Measurements from ENCODE around the gene ZIC5.

Gene ZIC5

DNA sequence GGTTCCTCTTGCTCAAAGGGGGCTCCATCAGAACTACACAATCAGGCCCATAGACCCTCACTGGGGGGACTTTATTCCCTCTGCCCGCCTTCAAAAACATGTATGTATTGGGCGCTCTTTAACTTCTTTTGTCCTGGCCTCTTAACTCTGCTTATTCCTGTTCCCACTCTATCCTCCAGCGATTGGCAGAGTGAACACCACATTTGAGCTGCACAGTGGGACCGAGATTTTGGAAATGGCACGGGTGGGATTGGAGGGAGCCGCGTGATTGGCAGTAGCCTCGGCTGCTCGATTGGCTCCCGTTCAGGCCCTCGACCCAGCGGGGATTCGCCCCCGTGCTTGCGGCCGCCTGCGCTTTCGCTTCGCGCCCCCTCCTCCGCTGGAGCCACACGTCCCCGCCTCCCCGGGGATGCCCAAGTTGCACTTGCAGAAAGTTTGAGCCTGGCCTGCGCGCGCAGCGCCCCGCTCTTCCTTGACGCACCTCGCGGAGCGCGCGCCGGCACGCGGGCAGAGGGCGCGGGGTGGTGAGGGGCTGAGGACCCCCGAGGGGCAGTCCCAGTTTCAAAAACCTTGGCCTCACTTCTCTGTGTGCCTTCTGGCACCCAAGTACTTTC, at the start of gene ZIC5:
TSS of gene ZIC5 (minus strand) at position 192 of the 614 bp plus-strand sequence. CDS start at position 28, 164 bp downstream.
- Mint-ChIP-seq H3K27me3 (peaks cover 79% of the 10 kb centered on the region), H3K9me3 (peaks cover 15% of the 10 kb centered on the region), H3K4me3 (no peak within 1 kb of the TSS), H3K27ac (peak within 1 kb of the TSS; percentile 72), H3K4me1 (ENCODE audit: low read depth) (peaks cover 21% of the 10 kb centered on the region), H3K36me3 (ENCODE audit: low read depth) (no peaks in the 10 kb centered on the region)
- DNase-seq, result no peak

DNA sequence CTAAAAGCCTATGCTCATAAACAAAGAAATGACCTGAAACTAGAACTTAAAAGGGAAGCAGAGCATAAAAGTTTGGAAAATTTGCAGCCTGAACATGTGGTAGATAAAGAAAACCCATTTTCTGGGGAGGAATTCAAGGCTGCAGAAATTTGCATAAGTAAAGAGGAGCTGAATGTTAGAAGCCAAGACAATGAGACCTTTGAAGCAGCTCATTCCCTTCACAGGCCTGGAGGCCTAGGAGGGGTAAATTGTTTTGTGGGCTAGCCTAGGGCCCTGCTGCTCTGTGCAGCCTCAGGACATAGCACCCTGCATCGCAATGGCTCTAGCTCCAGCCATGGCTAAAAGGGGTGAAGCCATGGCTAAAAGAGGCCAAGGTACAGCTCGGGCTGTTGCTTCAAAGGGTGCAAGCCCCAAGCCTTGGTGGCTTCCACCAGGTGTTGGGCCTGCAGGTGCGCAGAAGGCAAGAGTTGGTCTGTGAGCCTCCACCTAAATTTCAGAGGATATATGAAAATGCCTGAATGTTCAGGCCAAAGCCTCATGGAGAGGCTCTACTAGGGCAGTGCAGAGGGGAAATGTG, 48.3 kb upstream of the ZIC5 start:
- Mint-ChIP-seq H3K27ac (no peak overlapping the region), H3K4me3 (no peak overlapping the region), H3K27me3 (no peaks in the 10 kb centered on the region), H3K36me3 (ENCODE audit: low read depth) (no peaks in the 10 kb centered on the region), H3K4me1 (ENCODE audit: low read depth) (no peaks in the 10 kb centered on the region), H3K9me3 (no peaks in the 10 kb centered on the region)
- no peak for DNase-seq

DNA sequence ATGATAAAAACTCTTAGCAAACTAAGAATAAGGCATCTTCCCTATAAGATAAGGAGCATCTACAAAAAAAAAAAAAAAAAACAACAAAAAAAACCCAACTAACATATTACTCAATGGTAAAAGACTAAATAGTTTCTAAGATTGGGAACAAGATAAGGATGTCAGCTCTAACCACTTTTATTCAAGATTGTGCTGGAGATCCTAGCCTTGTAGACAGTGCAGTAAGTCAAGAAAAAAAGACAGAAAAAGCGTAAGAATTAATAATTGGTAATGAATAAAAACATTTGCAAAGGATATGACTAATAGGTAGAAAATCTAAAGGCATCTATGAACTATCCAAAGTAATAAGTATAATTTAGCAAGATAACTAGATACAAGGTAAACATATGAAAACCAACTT, 43.1 kb upstream of the ZIC5 start:
- no peak overlapping the region for H3K4me3 Mint-ChIP-seq
- H3K27me3 Mint-ChIP-seq, result peaks cover 18% of the 10 kb centered on the region
- H3K27ac Mint-ChIP-seq, result no peak overlapping the region
- H3K36me3 Mint-ChIP-seq (ENCODE audit: low read depth), result no peaks in the 10 kb centered on the region
- H3K4me1 Mint-ChIP-seq (ENCODE audit: low read depth), result no peaks in the 10 kb centered on the region
- no peak for DNase-seq
- H3K9me3 Mint-ChIP-seq, result no peaks in the 10 kb centered on the region

DNA sequence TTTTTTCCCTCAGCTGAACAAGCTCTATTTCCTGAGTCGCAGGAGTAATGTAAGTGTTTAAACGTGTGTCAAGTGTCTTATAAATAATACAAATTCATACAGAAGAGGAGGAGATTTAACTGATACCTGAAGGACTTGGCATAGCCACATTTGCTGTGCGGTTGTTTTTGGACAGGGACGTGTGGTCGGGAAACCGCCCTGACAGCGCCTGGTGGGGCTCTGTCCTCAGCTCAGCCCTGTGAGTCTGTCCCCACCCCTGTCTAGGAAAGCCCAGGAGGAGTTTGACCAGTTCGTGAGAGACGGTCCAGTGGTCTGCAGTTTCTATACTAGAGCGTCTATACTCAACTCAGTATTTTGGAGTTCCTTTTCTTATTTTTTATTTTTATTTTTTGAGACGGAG, 26.7 kb upstream of the ZIC5 start:
- no peak overlapping the region for H3K27ac Mint-ChIP-seq
- H3K4me3 Mint-ChIP-seq, result no peak overlapping the region
- H3K27me3 Mint-ChIP-seq, result peaks cover 83% of the 10 kb centered on the region
- H3K36me3 Mint-ChIP-seq (ENCODE audit: low read depth), result no peaks in the 10 kb centered on the region
- DNase-seq, result no peak
- peaks cover 15% of the 10 kb centered on the region for H3K4me1 Mint-ChIP-seq (ENCODE audit: low read depth)
- H3K9me3 Mint-ChIP-seq, result peaks cover 3% of the 10 kb centered on the region

DNA sequence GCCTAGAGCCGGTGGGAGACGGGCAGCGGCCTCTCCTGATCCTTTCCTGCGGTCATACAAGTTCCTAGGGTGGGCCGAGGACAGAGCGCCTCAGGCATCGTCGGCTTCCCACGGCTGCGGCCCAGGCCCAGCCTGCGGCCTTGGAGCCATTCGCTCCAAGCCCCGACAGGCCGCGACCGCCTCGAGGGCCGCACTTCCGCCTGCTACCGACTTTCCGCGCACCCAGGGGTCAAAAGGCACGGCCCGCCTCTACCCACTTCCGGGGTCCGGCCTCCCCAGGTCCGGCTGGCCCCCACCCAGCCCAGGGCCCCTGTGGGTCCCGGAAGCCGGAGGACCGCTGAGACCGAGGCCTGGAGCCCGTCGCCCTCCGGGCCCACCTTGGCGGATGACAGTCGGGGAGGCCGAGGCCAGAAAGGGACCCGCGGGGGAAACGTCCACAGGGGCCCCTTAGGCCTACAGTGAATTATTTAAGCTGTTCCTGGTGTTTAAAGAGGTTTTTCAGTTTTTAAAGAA, 26.2 kb upstream of the ZIC5 start:
- peaks cover 3% of the 10 kb centered on the region for H3K9me3 Mint-ChIP-seq
- H3K4me3 Mint-ChIP-seq, result no peak overlapping the region
- no peak for DNase-seq
- no peak overlapping the region for H3K27ac Mint-ChIP-seq
- peaks cover 84% of the 10 kb centered on the region for H3K27me3 Mint-ChIP-seq
- H3K4me1 Mint-ChIP-seq (ENCODE audit: low read depth), result peaks cover 15% of the 10 kb centered on the region
- H3K36me3 Mint-ChIP-seq (ENCODE audit: low read depth), result no peaks in the 10 kb centered on the region

DNA sequence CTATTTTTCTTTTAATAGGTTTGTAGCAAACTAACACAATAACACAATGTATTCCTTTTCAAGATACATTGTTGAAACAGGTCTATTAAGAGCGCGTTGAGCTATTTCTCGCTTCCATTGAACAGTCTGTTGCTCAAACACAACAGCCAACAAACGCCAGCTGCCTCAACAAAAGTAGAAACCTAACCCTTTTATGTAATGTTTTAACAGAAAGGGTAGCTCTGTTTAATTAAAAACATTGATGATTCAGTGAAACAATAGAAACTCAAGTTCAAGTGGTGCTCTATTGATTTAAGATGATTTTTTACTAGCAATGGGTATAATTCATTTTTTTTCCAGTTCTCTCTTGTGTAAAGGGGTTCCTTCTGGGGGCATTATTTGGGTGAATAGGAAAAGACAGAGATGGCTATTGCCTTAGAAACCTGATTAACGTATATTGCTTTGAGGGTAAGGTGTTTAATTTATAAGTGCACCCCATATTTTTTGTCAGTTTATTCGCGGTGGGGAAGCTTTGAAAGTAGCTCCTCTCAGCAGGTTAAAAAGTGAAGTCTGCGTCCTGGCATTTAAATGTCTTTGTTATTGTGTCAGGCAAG, 24.9 kb upstream of the ZIC5 start:
- Mint-ChIP-seq H3K27me3 (peaks cover 88% of the 10 kb centered on the region), H3K4me1 (ENCODE audit: low read depth) (peaks cover 10% of the 10 kb centered on the region), H3K36me3 (ENCODE audit: low read depth) (no peaks in the 10 kb centered on the region), H3K4me3 (no peak overlapping the region), H3K27ac (no peak overlapping the region), H3K9me3 (peaks cover 3% of the 10 kb centered on the region)
- DNase-seq, result no peak

DNA sequence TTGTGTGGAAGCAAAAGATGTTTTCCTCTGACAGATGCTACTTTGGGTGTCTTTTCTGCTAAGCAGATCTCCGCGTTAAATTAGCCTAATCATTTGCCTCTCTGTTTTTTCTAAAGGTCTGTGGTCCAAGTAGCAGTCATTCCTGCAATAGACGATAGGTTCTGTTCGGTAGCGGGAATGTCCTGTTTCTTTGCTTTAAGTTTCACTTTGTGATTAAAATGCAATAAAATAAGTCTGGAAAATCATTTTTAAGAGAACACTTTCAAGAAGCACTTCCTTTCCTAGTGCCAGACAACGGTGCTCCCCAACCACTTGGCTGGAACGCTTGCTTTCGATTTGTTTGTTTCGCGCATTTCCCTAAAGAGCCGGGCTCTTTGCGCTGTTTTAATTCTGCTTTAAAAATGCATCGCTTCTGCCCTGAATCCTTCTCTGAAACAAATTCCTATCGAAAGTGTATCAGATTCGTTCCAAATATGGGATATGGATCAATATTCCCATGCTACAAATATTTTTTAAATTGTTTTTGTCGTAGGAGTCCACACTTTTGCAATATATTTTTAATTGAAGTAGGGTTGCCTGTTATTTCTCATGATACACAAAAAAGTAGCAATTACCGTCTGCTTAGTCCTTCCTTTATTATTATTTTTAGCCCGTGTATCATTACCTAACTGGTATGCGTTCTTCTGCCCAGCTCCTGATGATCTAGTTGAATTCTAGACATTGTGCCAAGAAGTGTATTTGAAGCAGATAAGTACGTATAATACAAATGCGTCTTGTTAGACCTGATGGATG, 24.2 kb upstream of the ZIC5 start:
- Mint-ChIP-seq H3K4me1 (ENCODE audit: low read depth) (peaks cover 7% of the 10 kb centered on the region), H3K27me3 (peaks cover 88% of the 10 kb centered on the region), H3K36me3 (ENCODE audit: low read depth) (no peaks in the 10 kb centered on the region), H3K4me3 (no peak overlapping the region), H3K9me3 (peaks cover 3% of the 10 kb centered on the region), H3K27ac (no peak overlapping the region)
- no peak for DNase-seq

DNA sequence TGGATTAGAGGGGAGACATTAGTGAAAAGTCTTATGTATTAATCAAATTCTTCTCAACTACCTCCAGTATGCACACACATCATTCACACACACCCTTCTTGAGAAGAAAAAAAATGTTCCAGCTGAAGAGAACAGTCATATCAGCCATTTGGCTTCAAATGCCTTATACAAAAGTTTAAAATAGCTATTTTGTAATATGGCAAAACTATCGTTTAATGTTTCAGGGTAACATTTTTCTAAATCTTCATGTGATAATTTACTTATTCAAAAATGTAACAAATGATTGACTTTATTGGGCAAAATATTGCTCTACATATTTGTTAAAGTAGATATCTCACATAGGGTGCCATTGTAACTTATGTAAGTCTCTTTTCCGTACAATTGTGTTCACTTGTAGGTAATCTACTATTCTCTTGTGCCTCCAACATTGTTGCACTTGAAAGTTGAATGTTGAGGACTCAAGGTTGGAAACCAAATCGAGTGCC, 23.6 kb upstream of the ZIC5 start:
- Mint-ChIP-seq H3K36me3 (ENCODE audit: low read depth) (no peaks in the 10 kb centered on the region), H3K9me3 (peaks cover 3% of the 10 kb centered on the region), H3K4me3 (no peak overlapping the region), H3K4me1 (ENCODE audit: low read depth) (peaks cover 13% of the 10 kb centered on the region), H3K27ac (no peak overlapping the region), H3K27me3 (peaks cover 93% of the 10 kb centered on the region)
- DNase-seq, result no peak

DNA sequence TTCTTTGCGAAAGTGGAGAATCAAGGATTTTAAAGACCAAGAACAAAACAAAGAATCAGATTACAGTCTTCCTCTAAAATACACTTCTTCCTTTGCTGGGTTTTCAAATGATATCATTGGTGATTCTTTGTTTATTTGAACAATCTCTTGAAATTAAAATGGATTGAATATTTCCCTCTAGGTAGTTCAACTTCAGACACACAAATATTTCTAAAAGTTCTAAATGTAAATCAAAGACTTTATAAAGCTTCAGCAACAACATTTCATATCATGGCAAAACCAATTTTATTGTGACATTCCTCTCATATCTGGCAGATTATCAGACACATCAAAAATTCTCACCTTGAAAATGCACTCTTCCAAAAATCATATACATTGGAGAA, 23.1 kb upstream of the ZIC5 start:
- Mint-ChIP-seq H3K36me3 (ENCODE audit: low read depth) (no peaks in the 10 kb centered on the region), H3K27ac (no peak overlapping the region), H3K4me1 (ENCODE audit: low read depth) (peaks cover 18% of the 10 kb centered on the region), H3K4me3 (no peak overlapping the region), H3K9me3 (peaks cover 3% of the 10 kb centered on the region), H3K27me3 (peaks cover 95% of the 10 kb centered on the region)
- DNase-seq, result no peak

DNA sequence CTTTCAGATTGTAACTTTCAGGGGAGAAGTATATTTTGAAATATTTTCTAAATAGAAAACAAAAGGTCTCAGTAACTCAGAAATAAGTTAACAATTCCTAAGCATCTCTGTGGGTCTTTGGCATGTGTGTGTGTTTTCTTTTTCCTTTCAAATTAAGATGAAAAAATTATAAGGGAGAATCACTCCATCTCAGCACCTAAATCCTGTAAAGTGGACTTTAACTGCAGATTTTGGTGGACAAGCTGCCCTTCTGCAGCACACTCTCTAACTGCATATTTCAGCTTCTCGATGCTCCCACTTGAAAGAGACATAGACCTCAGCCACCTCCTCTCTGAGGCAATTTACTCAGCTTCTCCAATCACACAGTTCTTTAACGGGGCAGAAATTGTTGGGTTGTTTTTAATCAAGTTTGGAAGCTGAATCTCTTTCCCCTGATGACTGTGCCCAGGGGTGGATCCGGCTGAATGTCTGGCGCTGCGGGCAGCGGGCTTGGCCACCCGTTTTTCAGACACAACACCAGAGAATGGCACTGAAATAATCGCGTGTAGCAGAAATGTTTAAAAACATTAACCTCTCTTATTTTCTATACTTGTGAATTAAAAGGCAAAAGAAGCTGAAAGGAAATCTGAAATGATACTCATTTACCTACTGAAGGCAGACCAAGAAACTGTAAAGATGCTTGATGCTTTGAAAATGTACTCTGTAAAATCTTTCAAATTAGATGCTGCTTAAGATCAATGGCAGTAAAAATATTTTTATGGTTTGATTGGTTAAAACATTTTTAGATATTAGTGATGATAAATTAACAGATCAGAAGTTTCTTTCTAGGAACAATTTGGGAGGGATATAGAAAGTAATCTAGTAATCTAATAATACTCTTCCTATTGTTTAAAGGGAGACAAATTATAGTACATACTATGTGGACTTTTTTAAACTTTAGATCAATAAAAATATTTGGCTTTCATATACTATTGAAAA, 22.4 kb upstream of the ZIC5 start:
- H3K4me1 Mint-ChIP-seq (ENCODE audit: low read depth), result peaks cover 24% of the 10 kb centered on the region
- DNase-seq, result no peak
- peaks cover 3% of the 10 kb centered on the region for H3K9me3 Mint-ChIP-seq
- H3K4me3 Mint-ChIP-seq, result no peak overlapping the region
- no peaks in the 10 kb centered on the region for H3K36me3 Mint-ChIP-seq (ENCODE audit: low read depth)
- no peak overlapping the region for H3K27ac Mint-ChIP-seq
- peaks cover 96% of the 10 kb centered on the region for H3K27me3 Mint-ChIP-seq

DNA sequence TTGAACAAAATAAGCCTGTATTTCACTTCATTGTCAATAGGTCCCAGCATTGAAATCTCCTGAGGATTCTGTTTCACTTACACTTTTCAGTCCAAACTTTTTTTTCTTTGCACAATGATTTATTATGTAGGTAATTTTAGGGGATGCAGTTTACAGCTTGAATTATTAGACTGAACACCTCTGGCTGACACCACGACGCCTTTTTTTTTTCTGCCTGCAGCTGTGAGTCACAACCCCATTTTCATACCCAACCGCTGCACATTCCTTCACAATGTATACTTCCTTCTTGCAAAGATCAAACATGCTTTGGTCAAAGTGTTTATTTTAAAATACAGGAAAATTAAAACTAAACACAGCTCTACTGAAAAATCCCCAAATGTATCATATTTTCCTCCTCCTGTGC, 21.4 kb upstream of the ZIC5 start:
- Mint-ChIP-seq H3K4me1 (ENCODE audit: low read depth) (peaks cover 25% of the 10 kb centered on the region), H3K9me3 (peaks cover 3% of the 10 kb centered on the region), H3K27ac (no peak overlapping the region), H3K27me3 (peaks cover 95% of the 10 kb centered on the region), H3K4me3 (no peak overlapping the region), H3K36me3 (ENCODE audit: low read depth) (no peaks in the 10 kb centered on the region)
- DNase-seq, result no peak

DNA sequence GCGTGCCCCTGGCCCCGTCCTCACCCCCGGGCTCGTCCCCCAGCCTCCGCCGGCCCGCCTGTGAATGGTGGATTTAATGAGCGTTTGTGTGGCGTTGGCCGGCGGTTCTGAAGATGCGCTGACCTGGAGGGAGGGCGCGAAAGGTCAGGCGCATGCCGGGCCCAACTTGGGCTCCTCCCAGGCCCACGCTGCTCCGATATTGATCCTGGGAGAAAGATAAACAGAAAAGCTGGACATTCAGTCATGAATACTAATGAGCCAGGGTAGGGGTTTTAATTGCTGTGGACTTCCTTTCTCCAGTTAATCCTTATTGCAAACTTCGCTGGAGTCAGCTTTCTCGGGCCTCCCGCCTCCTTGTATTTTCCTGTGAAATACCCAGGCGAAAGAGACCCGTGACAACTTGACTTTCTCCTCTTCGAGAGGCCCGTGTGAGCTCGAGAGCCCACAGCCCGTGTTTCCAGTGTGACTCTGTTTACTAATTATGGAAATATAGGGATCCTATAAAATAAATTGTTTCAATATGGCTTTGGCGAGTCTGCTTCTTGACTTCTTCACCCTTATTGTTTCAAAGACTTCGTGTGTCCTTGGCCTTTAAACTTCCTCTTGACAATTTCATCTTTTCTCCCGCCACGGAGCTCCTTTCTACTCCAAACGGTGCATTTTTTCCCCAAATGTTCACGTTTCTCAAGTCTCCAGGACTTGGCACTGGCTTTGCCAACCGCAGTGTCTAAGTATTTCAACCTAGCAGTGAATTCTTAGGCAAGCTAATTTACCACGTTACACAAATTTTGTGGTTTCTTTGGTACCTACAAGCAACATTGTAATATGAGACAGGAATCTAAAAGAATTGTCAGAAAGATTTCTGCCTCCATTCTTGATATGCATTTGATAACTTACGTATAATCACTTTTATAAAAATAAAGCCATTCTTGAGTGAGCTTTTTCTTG, 20.5 kb upstream of the ZIC5 start:
- H3K36me3 Mint-ChIP-seq (ENCODE audit: low read depth), result no peaks in the 10 kb centered on the region
- H3K4me1 Mint-ChIP-seq (ENCODE audit: low read depth), result peaks cover 25% of the 10 kb centered on the region
- H3K4me3 Mint-ChIP-seq, result no peak overlapping the region
- H3K27ac Mint-ChIP-seq, result no peak overlapping the region
- H3K9me3 Mint-ChIP-seq, result peaks cover 3% of the 10 kb centered on the region
- no peak for DNase-seq
- H3K27me3 Mint-ChIP-seq, result peaks cover 98% of the 10 kb centered on the region
